ENCODE results near the gene CCBE1. TPM values are rescaled to one million over a fixed set of nuclear protein-coding genes. Genes with fewer than 3 reads are reported as not detected.
A peak's percentile ranks its signal among the peaks of the same experiment; 100 is the strongest.

Gene CCBE1
- polyA plus RNA-seq, 2 of the 4 experiments (the other 2 are of a cell fraction): 3.0 to 9.9 TPM

- no peak for TF ChIP-seq NR3C1 (IDR thresholded peaks at IDR 0.05)
- no peak for TF ChIP-seq MAZ (IDR thresholded peaks at IDR 0.05; ENCODE audit: borderline replicate concordance, low read depth, low read length)
- no peak for TF ChIP-seq RCOR1 (IDR thresholded peaks at IDR 0.05; ENCODE audit: low read depth, low read length)
- no peak for TF ChIP-seq RFX5 (IDR thresholded peaks at IDR 0.05)
- no peak for TF ChIP-seq BCL3 (IDR thresholded peaks at IDR 0.05)
- no peak for TF ChIP-seq TP53 (CRISPR knock-in tag; IDR thresholded peaks at IDR 0.05)
- TF ChIP-seq PHF8 (IDR thresholded peaks at IDR 0.05; ENCODE audit: borderline replicate concordance, low read depth): no peak
- no peak for TF ChIP-seq JUN (IDR thresholded peaks at IDR 0.05)
- TF ChIP-seq PBX3 (IDR thresholded peaks at IDR 0.05): no peak
- TF ChIP-seq POLR2A (IDR thresholded peaks at IDR 0.05; ENCODE audit: low read length): no peak
- no peak for TF ChIP-seq CHD2 (IDR thresholded peaks at IDR 0.05; ENCODE audit: low read length, partially characterized antibody)
- no peak for TF ChIP-seq MAFK (IDR thresholded peaks at IDR 0.05; ENCODE audit: partially characterized antibody)
- no peak for TF ChIP-seq MAX (IDR thresholded peaks at IDR 0.05)
- no peak for TF ChIP-seq RAD21 (conservative IDR thresholded peaks at IDR 0.05 in 1 of 2, IDR thresholded peaks at IDR 0.05 in 1 of 2)
- no peak for TF ChIP-seq EHMT2 (IDR thresholded peaks at IDR 0.05; ENCODE audit: low read depth)
- TF ChIP-seq ZNF302 (CRISPR knock-in tag; IDR thresholded peaks at IDR 0.05): no peak
- no peak for TF ChIP-seq CHD4 (IDR thresholded peaks at IDR 0.05; ENCODE audit: borderline replicate concordance)
- TF ChIP-seq KDM1A (IDR thresholded peaks at IDR 0.05; ENCODE audit: low read depth): no peak
- no peak for TF ChIP-seq CTCF (IDR thresholded peaks at IDR 0.05)
- Histone ChIP-seq H3K4me1 (peaks cover 20% of the 10 kb centered on the region; the same call in 2 of the 3 replicates), H3K9me3 (no peaks in the 10 kb centered on the region), H3K4me3 (no peak overlapping the region), H3K4me2 (peak overlapping the region; percentile 58), H3K27ac (peak overlapping the region; percentile 69 to 80)
- 55% methylated on average over 3 of the region's 3 CpGs for WGBS (ENCODE audit: missing lambda C conversion rate)
- no peak for FAIRE-seq
- 0 out of 6 replicates have a peak, but pooled peaks of 1 of the 2 experiments have one; percentile 27 for ATAC-seq
- DNase-seq (ENCODE audit: low read depth in 1 of 2, low spot score in 1 of 2): no peak
- CTCF ChIA-PET: interaction anchor here (0.9 to 3.5 kb wide), 4 partner anchors 26 to 110 kb away, joined by 3 to 16 read pairs (median 9); partner anchors contain the start of gene CCBE1
- POLR2A ChIA-PET: interaction anchor here (1.5 kb wide), 1 partner anchor 25 kb away, joined by 5 read pairs; no protein-coding TSS in a partner anchor
Observed at GRCh38 chr18:59743566-59743965, 46.3 kb upstream of the CCBE1 start.

- no peak for DNase-seq (ENCODE audit: low read depth in 1 of 2, low spot score in 1 of 2)
- Histone ChIP-seq H3K27ac (peak overlapping the region; percentile 69 to 80; a peak in 5 of 6 replicates), H3K4me1 (peaks cover 16% of the 10 kb centered on the region; the same call in 2 of the 3 replicates), H3K4me3 (no peak overlapping the region), H3K4me2 (no peak overlapping the region), H3K9me3 (no peaks in the 10 kb centered on the region)
- no peak for TF ChIP-seq HMGXB4 (CRISPR knock-in tag; IDR thresholded peaks at IDR 0.05; ENCODE audit: borderline replicate concordance)
- no peak for TF ChIP-seq CTCF (IDR thresholded peaks at IDR 0.05)
- no peak for TF ChIP-seq CBX2 (IDR thresholded peaks at IDR 0.05; ENCODE audit: borderline replicate concordance, low read depth)
- TF ChIP-seq POLR2A (IDR thresholded peaks at IDR 0.05; ENCODE audit: low read length): no peak
- no peak for TF ChIP-seq KDM1A (IDR thresholded peaks at IDR 0.05; ENCODE audit: low read depth)
- TF ChIP-seq MAX (IDR thresholded peaks at IDR 0.05): no peak
- no peak for TF ChIP-seq TP53 (CRISPR knock-in tag; IDR thresholded peaks at IDR 0.05)
- TF ChIP-seq JUN (IDR thresholded peaks at IDR 0.05): no peak
- TF ChIP-seq ZSCAN20 (CRISPR knock-in tag; IDR thresholded peaks at IDR 0.05): no peak
- no peak for TF ChIP-seq BHLHE40 (IDR thresholded peaks at IDR 0.05; ENCODE audit: low read depth, low read length)
- TF ChIP-seq HOXB5 (CRISPR knock-in tag; IDR thresholded peaks at IDR 0.05): no peak
- TF ChIP-seq HEYL (CRISPR knock-in tag; IDR thresholded peaks at IDR 0.05): no peak
- no peak for TF ChIP-seq HDAC2 (IDR thresholded peaks at IDR 0.05)
- TF ChIP-seq MAFK (IDR thresholded peaks at IDR 0.05; ENCODE audit: partially characterized antibody): no peak
- no peak for FAIRE-seq
- ATAC-seq: no peak
- 82% methylated on average over 8 of the region's 8 CpGs for WGBS (ENCODE audit: missing lambda C conversion rate)
- ChIA-PET CTCF (interaction anchor here (0.9 to 3.5 kb wide), 3 partner anchors 45 to 108 kb away, joined by 3 to 16 read pairs (median 8); partner anchors contain the start of gene CCBE1), POLR2A (interaction anchor here (1.5 kb wide), 1 partner anchor 24 kb away, joined by 5 read pairs; no protein-coding TSS in a partner anchor)
Observed at GRCh38 chr18:59742325-59743111, 45.3 kb upstream of the CCBE1 start.
